ENCODE results near the gene ENTPD7.
"Not testable (repeated sequence)": the region's sequence is repeated elsewhere in the genome, so short reads cannot be mapped to it uniquely, and the experiment has no call there.

The ENTPD7 gene

GRCh38 chr10:99619090-99619800 is 40.1 kb upstream of the ENTPD7 start:
- TF ChIP-seq CTCF (IDR thresholded peaks at IDR 0.05; ENCODE audit: low read length, missing control alignments) = no peak
- DNase-seq (ENCODE audit: low read depth) = peak; percentile 19
- peak overlapping the region; percentile 90 for H3K4me3 ChIP-seq (replicated peaks; ENCODE audit: low read depth, low read length)

- TF ChIP-seq CTCF (IDR thresholded peaks at IDR 0.05; ENCODE audit: low read length, missing control alignments) = no peak
- peak within 1 kb of the TSS; percentile 90 for H3K4me3 ChIP-seq (replicated peaks; ENCODE audit: low read depth, low read length)
- peak; percentile 100 for DNase-seq (ENCODE audit: low read depth)
Observed at GRCh38 chr10:99619851-99620710, 39.2 kb upstream of the ENTPD7 start, which contains the start of gene SLC25A28. TSS of gene SLC25A28 (minus strand) at chr10:99620439. CDS start at chr10:99620335, 104 bp downstream.

DNA sequence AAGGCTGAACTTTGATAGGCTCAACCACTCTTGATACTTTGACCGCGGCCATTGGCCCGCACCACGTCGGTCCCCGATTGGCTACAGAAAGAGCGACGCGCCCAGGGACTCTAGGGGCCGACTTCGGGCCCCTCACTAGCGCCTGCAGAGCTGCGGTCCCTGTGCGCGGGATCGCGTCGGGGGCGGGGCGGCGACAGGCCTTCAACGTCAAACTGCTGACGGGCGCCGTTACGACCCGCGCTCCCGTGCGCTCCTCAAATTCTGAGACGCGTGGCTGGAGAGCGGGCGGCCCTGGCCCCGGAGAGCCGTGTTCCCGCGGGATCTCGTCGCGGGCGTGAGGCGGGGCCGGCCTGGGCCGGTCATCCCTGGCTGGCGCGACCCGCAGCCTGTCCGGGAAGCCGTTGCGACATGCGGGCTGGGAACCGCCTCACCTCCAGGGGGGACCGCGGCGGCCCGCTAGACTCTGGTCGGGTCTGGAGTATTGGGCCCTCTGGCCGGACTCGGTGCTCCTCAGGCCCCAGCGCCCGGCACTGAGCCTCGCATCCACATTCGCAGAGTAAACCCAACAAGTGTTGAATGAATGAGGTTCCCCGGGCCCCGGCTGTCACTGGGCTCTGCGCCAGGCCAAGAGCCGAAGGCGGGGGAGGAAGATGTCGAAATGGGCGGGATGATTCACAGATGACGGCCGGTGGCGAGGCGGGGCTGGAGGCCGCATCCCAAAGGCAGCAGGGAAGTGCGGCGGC is 38.4 kb upstream of the ENTPD7 start:
- peak; percentile 97 for DNase-seq (ENCODE audit: low read depth)
- TF ChIP-seq CTCF (IDR thresholded peaks at IDR 0.05; ENCODE audit: low read length, missing control alignments) = no peak
- peak overlapping the region; percentile 62 for H3K4me3 ChIP-seq (replicated peaks; ENCODE audit: low read depth, low read length)

DNA sequence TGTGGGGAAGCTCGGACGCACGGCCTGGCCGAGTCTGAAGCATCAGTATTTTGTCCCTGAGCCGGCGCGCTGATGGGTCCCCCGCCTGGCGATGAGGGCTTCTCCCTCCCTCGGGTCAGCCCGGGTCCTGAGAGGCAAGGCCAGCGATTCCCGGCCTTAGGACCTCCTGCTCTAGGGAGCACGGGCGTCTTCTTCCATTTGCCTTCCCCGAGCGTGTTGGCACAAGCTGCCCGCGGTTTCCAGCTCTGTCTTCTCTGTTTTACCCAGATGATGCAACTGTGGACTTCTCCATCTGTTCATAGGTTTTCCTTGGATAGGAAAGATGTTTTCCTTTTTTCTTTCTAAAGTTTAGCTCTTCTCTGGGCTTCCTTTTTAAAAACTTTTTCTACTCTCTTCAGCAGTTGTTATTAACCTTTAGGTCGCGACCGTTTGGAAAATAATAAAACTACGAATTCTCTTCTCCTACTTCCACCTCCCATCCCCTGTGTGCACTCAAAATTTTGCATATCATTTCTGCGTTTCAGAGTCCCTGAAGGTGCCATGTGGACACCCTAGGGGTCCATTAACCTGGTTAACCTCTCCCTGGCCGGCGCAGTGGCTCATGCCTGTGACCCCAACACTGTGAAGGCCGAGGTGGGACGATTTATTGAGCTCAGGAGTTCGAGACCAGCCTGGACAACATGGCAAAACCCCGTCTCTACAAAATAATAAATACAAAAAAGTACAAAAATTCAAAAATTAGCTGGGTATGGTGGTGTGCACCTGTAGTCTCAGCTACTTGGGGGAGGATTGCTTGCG is 37.7 kb upstream of the ENTPD7 start:
- H3K4me3 ChIP-seq (replicated peaks; ENCODE audit: low read depth, low read length) = peak overlapping the region; percentile 62
- no peak for DNase-seq (ENCODE audit: low read depth)
- no peak for TF ChIP-seq CTCF (IDR thresholded peaks at IDR 0.05; ENCODE audit: low read length, missing control alignments)

- H3K4me3 ChIP-seq (replicated peaks; ENCODE audit: low read depth, low read length) = no peak overlapping the region
- no peak for TF ChIP-seq CTCF (IDR thresholded peaks at IDR 0.05; ENCODE audit: low read length, missing control alignments)
Observed at GRCh38 chr10:99623919-99624318, 35.4 kb upstream of the ENTPD7 start.

GRCh38 chr10:99625124-99625523 is 34.2 kb upstream of the ENTPD7 start:
- DNase-seq (ENCODE audit: low read depth); H3K4me3 ChIP-seq (replicated peaks; ENCODE audit: low read depth, low read length): not testable (repeated sequence)

More at GRCh38 chr10:99623919-99624318, 35.4 kb upstream of the ENTPD7 start:
- DNase-seq (ENCODE audit: low read depth) = no peak

All from fibroblast of pulmonary artery (primary cell).